ENCODE data around the gene ATOH8.

Gene ATOH8

DNA sequence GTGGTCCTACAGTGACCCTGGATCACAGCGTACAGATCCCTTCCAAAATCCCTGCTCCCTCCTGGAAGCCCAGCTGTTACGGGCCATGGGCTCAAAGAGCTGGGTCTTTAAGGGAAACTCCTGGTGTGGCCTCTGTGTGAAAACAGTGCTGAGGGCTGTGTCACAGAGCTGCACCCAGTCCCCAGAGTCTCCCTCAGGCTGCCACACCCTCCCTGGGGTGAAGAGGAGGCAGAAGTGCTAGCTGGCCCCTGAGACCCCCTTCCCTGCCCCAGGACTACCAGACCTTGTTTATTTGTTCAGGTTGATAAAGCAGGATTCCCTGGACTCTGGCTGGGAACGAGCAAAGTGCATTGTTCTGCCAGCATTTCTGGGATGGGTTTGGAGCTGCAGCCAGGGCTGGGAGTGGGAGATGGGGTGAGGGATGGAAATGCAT is 7.7 kb downstream of the ATOH8 start:
- Histone ChIP-seq H3K4me3 (replicated peaks; ENCODE audit: insufficient read depth, low read length) (no peak overlapping the region), H3K27me3 (ENCODE audit: insufficient read depth, poor library complexity, severe bottlenecking) (no peaks in the 10 kb centered on the region), H3K27ac (replicated peaks) (no peak overlapping the region)
- DNase-seq (ENCODE audit: low read depth in 1 of 2, low spot score in 1 of 2): no peak
- no peak for TF ChIP-seq SPI1 (IDR thresholded peaks at IDR 0.05; ENCODE audit: borderline replicate concordance, low read depth)
- TF ChIP-seq GABPA (IDR thresholded peaks at IDR 0.05; ENCODE audit: low read depth): no peak
- TF ChIP-seq, protein P1, sequence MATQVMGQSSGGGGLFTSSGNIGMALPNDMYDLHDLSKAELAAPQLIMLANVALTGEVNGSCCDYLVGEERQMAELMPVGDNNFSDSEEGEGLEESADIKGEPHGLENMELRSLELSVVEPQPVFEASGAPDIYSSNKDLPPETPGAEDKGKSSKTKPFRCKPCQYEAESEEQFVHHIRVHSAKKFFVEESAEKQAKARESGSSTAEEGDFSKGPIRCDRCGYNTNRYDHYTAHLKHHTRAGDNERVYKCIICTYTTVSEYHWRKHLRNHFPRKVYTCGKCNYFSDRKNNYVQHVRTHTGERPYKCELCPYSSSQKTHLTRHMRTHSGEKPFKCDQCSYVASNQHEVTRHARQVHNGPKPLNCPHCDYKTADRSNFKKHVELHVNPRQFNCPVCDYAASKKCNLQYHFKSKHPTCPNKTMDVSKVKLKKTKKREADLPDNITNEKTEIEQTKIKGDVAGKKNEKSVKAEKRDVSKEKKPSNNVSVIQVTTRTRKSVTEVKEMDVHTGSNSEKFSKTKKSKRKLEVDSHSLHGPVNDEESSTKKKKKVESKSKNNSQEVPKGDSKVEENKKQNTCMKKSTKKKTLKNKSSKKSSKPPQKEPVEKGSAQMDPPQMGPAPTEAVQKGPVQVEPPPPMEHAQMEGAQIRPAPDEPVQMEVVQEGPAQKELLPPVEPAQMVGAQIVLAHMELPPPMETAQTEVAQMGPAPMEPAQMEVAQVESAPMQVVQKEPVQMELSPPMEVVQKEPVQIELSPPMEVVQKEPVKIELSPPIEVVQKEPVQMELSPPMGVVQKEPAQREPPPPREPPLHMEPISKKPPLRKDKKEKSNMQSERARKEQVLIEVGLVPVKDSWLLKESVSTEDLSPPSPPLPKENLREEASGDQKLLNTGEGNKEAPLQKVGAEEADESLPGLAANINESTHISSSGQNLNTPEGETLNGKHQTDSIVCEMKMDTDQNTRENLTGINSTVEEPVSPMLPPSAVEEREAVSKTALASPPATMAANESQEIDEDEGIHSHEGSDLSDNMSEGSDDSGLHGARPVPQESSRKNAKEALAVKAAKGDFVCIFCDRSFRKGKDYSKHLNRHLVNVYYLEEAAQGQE (IDR thresholded peaks at IDR 0.05; ENCODE audit: insufficient replicate concordance, low read depth): no peak
- no peak for TF ChIP-seq POLR2AphosphoS5 (IDR thresholded peaks at IDR 0.05; ENCODE audit: low read depth)
- TF ChIP-seq, protein P2, sequence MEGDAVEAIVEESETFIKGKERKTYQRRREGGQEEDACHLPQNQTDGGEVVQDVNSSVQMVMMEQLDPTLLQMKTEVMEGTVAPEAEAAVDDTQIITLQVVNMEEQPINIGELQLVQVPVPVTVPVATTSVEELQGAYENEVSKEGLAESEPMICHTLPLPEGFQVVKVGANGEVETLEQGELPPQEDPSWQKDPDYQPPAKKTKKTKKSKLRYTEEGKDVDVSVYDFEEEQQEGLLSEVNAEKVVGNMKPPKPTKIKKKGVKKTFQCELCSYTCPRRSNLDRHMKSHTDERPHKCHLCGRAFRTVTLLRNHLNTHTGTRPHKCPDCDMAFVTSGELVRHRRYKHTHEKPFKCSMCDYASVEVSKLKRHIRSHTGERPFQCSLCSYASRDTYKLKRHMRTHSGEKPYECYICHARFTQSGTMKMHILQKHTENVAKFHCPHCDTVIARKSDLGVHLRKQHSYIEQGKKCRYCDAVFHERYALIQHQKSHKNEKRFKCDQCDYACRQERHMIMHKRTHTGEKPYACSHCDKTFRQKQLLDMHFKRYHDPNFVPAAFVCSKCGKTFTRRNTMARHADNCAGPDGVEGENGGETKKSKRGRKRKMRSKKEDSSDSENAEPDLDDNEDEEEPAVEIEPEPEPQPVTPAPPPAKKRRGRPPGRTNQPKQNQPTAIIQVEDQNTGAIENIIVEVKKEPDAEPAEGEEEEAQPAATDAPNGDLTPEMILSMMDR (IDR thresholded peaks at IDR 0.05; ENCODE audit: insufficient read depth, low read length): no peak

DNA sequence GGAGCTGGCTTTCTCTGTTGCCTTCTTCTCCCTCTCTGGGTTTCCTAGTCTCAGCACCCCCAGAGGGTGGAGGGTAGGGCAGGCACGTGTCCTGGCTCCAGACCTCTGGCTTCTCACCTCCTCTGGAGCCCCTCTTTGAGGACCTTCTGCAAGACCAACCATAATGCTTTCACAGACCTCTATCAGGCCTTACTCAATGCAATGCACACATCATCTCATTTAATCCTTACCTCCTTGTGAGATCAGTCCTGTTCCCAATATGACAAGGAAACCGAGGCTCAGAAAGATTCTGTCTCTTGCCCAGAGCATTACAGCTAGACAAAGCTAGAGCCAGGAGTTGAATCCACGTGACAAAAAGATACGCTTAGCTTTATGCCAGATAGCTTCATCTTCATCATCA is 8.2 kb downstream of the ATOH8 start:
- no peak overlapping the region for H3K27ac ChIP-seq (replicated peaks)
- TF ChIP-seq SPI1 (IDR thresholded peaks at IDR 0.05; ENCODE audit: borderline replicate concordance, low read depth): no peak
- TF ChIP-seq, protein P2 (IDR thresholded peaks at IDR 0.05; ENCODE audit: insufficient read depth, low read length): no peak
- TF ChIP-seq, protein P1 (IDR thresholded peaks at IDR 0.05; ENCODE audit: insufficient replicate concordance, low read depth): no peak
- TF ChIP-seq GABPA (IDR thresholded peaks at IDR 0.05; ENCODE audit: low read depth): no peak
- TF ChIP-seq POLR2AphosphoS5 (IDR thresholded peaks at IDR 0.05; ENCODE audit: low read depth): no peak
- no peak for DNase-seq (ENCODE audit: low read depth in 1 of 2, low spot score in 1 of 2)
- H3K4me3 ChIP-seq (replicated peaks; ENCODE audit: insufficient read depth, low read length): no peak overlapping the region
- no peaks in the 10 kb centered on the region for H3K27me3 ChIP-seq (ENCODE audit: insufficient read depth, poor library complexity, severe bottlenecking)

DNA sequence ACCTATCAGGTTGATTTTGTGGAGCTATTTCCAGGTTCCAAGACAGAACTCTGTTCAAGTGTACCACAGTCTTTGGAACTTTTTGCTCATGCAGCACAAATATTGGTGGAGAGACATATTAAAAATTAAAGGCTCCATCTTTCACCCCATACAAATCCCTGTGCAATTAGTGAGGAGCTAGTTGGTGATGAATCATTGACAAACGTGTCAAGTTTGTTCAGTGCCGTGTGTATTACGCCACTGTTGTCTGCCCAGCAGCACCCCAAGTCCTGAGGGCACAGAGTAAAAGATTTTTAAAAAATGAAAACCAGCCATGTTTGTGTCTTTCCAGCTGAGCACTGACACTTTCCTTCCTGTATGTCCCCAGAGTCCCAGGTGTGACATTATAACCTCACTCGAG is 9.3 kb downstream of the ATOH8 start:
- Histone ChIP-seq H3K27me3 (ENCODE audit: insufficient read depth, poor library complexity, severe bottlenecking) (no peaks in the 10 kb centered on the region), H3K4me3 (replicated peaks; ENCODE audit: insufficient read depth, low read length) (no peak overlapping the region), H3K27ac (replicated peaks) (no peak overlapping the region)
- DNase-seq (ENCODE audit: low read depth in 1 of 2, low spot score in 1 of 2): no peak
- TF ChIP-seq, protein P2 (IDR thresholded peaks at IDR 0.05; ENCODE audit: insufficient read depth, low read length): no peak
- TF ChIP-seq GABPA (IDR thresholded peaks at IDR 0.05; ENCODE audit: low read depth): no peak
- TF ChIP-seq, protein P1 (IDR thresholded peaks at IDR 0.05; ENCODE audit: insufficient replicate concordance, low read depth): no peak
- TF ChIP-seq POLR2AphosphoS5 (IDR thresholded peaks at IDR 0.05; ENCODE audit: low read depth): no peak
- TF ChIP-seq SPI1 (IDR thresholded peaks at IDR 0.05; ENCODE audit: borderline replicate concordance, low read depth): no peak
